GM12892 (cell line): ENCODE data around the gene ARHGEF18.

Source experiments
- POLR2A ChIP-seq: IDR thresholded peaks from 2 replicates; pipeline ENCODE4 v1.6.1; 2011; ENCODE audit warnings: low read depth, low read length, control low read depth
- POLR2AphosphoS5 ChIP-seq: IDR thresholded peaks from 2 replicates; pipeline ENCODE4 v1.6.1; 2011; ENCODE audit warnings: low read depth, low read length, control low read depth

- TF ChIP-seq POLR2A: no peak
- no peak for TF ChIP-seq POLR2AphosphoS5
These were observed 36.3 kb downstream of the ARHGEF18 start for GRCh38 chr19:7385062-7385461.
